K562 (cell line): ENCODE data around the gene KIF18B. TPM values are rescaled to one million over a fixed set of nuclear protein-coding genes. Genes with fewer than 3 reads are reported as not detected.

ENCODE experiments used
- CBX3 ChIP-seq, 2 experiments: IDR thresholded peaks; 1 replicate in 1 of 2; 2 replicates in 1 of 2; pipeline ENCODE4 v1.6.1; 2012; ENCODE audit warnings: inconsistent platforms in 2 of 2, low read length in 2 of 2, borderline replicate concordance in 1 of 2, control low read depth in 1 of 2
- HMGXB4 ChIP-seq: sonication (generic); formaldehyde crosslinking; IDR thresholded peaks from 2 replicates; pipeline ENCODE4 v1.8.1; 2023; ENCODE audit warnings: mild to moderate bottlenecking, missing genetic modification reagents
- KDM1A ChIP-seq, 2 experiments: fragments of 450-650 bp; IDR thresholded peaks; 2 replicates each; pipeline ENCODE4 v1.6.1; 2016; ENCODE audit warnings: mild to moderate bottlenecking in 2 of 2
- RREB1 ChIP-seq: fragments of 250-450 bp; sonication (Bioruptor Pico); IDR thresholded peaks from 2 replicates; pipeline ENCODE4 v1.4.0; 2020
- polyA plus RNA-seq, 8 experiments: library from polyadenylated mRNA; depleted of rRNA in 4 of 8; stranded (reverse) in 5 of 8; unstranded in 3 of 8; fragments of >200 nt; fragmentation: Nextera tagmentation in 2 of 8; fragmentation: Illumina TruSeq in 1 of 8; extraction: Ambion mirVana in 2 of 8; extraction: Trizol in 1 of 8; gene quantifications; 2 replicates each; pipeline versions ENCODE4 v1.2.1 to v1.2.3, GENCODE V29; 2011 to 2014; ENCODE audit warnings: inconsistent platforms in 1 of 8, missing spikeins in 1 of 8
- total RNA-seq, 7 experiments: library from RNA; depleted of rRNA in 6 of 7; stranded (reverse); fragments of >200 nt in 6 of 7; fragmentation: Illumina TruSeq in 2 of 7; extraction: Trizol in 2 of 7; gene quantifications; 2 replicates each; pipeline versions ENCODE4 v1.2.1 to v1.2.3, GENCODE V29; 2011 to 2021; ENCODE audit warnings: low replicate concordance in 1 of 7
- TF ChIP-seq, protein P1 (sequence below), 2 experiments: IDR thresholded peaks in 1 of 2; conservative IDR thresholded peaks in 1 of 2; 2 replicates each; pipeline ENCODE4 v1.6.1; 2016; ENCODE audit warnings: low read depth in 2 of 2, mild to moderate bottlenecking in 1 of 2, missing compliant biosample characterization in 1 of 2, missing genetic modification characterization in 1 of 2, moderate library complexity in 1 of 2
- TF ChIP-seq, protein P2 (sequence below), 2 experiments: fragments of 450-650 bp; formaldehyde crosslinking in 1 of 2; IDR thresholded peaks; 2 replicates each; pipeline versions ENCODE4 v1.4.0 to v1.6.1; 2014 to 2020; ENCODE audit warnings: mild to moderate bottlenecking in 2 of 2, borderline replicate concordance in 1 of 2, low read depth in 1 of 2

Gene KIF18B
- total and polyA plus RNA-seq, 9 of the 15 experiments (the other 6 are each of a cell fraction or from before 2014, with no cell fraction given) = 2.0 to 42.8 (median 13.2) TPM

DNA sequence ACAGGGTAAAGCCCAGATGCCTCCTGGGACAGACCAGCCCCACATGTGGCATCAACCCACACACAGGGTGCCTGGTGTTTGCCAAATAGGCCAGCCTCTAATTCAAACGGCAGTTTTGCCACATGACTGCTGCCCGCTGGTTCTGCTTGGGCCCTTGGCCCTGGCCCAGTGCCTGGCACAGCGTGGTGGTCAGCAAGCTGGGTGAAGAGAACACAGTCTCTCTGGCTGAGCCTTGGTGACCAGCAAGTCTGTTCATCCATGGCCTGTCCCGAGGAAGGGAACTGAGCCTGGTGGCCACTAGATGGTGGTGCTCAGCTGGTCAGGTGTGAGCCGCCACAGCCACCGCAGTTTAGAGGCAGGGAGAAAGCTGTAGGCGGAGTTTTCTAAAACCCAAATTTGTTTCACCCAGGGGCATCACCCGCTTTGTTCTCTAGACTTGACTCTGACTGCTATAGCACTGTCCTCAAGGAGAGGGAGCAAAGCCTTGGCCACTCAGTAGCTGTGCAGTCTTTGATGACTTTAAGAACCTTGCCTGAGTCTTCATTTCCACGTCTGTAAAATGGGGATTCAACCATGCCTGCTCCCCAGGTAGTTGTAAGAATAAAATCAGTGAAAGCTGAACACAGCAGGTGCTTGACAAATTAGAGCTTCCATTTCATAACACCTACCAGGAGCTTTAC, 27.5 kb downstream of the KIF18B start (continued):
- TF ChIP-seq, protein P1, sequence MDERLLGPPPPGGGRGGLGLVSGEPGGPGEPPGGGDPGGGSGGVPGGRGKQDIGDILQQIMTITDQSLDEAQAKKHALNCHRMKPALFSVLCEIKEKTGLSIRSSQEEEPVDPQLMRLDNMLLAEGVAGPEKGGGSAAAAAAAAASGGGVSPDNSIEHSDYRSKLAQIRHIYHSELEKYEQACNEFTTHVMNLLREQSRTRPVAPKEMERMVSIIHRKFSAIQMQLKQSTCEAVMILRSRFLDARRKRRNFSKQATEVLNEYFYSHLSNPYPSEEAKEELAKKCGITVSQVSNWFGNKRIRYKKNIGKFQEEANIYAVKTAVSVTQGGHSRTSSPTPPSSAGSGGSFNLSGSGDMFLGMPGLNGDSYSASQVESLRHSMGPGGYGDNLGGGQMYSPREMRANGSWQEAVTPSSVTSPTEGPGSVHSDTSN (CRISPR knock-in tag; IDR thresholded peaks at IDR 0.05; ENCODE audit: low read depth) = no peak
- TF ChIP-seq, protein P1 (tag; conservative IDR thresholded peaks at IDR 0.05; ENCODE audit: low read depth) = no peak
- peak in 1 of 2 experiments; percentile 46; a peak in 1 of 4 replicates for TF ChIP-seq KDM1A (IDR thresholded peaks at IDR 0.05)
- no peak for TF ChIP-seq CBX3 (IDR thresholded peaks at IDR 0.05; ENCODE audit: borderline replicate concordance in 1 of 2, low read length in 2 of 2)
- TF ChIP-seq, protein P2, sequence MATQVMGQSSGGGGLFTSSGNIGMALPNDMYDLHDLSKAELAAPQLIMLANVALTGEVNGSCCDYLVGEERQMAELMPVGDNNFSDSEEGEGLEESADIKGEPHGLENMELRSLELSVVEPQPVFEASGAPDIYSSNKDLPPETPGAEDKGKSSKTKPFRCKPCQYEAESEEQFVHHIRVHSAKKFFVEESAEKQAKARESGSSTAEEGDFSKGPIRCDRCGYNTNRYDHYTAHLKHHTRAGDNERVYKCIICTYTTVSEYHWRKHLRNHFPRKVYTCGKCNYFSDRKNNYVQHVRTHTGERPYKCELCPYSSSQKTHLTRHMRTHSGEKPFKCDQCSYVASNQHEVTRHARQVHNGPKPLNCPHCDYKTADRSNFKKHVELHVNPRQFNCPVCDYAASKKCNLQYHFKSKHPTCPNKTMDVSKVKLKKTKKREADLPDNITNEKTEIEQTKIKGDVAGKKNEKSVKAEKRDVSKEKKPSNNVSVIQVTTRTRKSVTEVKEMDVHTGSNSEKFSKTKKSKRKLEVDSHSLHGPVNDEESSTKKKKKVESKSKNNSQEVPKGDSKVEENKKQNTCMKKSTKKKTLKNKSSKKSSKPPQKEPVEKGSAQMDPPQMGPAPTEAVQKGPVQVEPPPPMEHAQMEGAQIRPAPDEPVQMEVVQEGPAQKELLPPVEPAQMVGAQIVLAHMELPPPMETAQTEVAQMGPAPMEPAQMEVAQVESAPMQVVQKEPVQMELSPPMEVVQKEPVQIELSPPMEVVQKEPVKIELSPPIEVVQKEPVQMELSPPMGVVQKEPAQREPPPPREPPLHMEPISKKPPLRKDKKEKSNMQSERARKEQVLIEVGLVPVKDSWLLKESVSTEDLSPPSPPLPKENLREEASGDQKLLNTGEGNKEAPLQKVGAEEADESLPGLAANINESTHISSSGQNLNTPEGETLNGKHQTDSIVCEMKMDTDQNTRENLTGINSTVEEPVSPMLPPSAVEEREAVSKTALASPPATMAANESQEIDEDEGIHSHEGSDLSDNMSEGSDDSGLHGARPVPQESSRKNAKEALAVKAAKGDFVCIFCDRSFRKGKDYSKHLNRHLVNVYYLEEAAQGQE (IDR thresholded peaks at IDR 0.05; ENCODE audit: borderline replicate concordance) = peak; percentile 84; the same call in 1 of the 2 replicates
- TF ChIP-seq, protein P2 (CRISPR knock-in tag; IDR thresholded peaks at IDR 0.05; ENCODE audit: low read depth) = no peak
- TF ChIP-seq HMGXB4 (CRISPR knock-in tag) = no peak
- no peak for TF ChIP-seq RREB1 (CRISPR knock-in tag)
